BE2C (cell line): ENCODE measurements around the gene PEX10.

Experiments used
- DNase-seq: peaks from one replicate; pipeline ENCODE4 v3.0.0-alpha.2; 2020
- H3K27me3 ChIP-seq: fragments of 250-450 bp; sonication (Bioruptor Pico); 2 replicates; pipeline ENCODE4 v1.5.1; 2020; ENCODE audit warnings: mild to moderate bottlenecking
- H3K36me3 ChIP-seq: fragments of 250-450 bp; sonication (Bioruptor Pico); 2 replicates; pipeline ENCODE4 v1.5.1; 2020; ENCODE audit warnings: mild to moderate bottlenecking
- H3K4me1 ChIP-seq: fragments of 250-450 bp; sonication (Bioruptor Pico); 2 replicates; pipeline ENCODE4 v1.5.1; 2020
- H3K4me3 ChIP-seq: 2 replicates; pipeline ENCODE4 v1.5.1; 2011; ENCODE audit warnings: low read depth, low read length
- H3K9me3 ChIP-seq: fragments of 250-450 bp; sonication (Bioruptor Pico); 2 replicates; pipeline ENCODE4 v1.5.1; 2020
- CTCF ChIP-seq: IDR thresholded peaks from 2 replicates; pipeline ENCODE4 v1.5.1; 2012; ENCODE audit warnings: mild to moderate bottlenecking, low read depth, low read length

PEX10 gene

GRCh38 chr1:2368053-2368744 is 44.2 kb downstream of the PEX10 start:
- Histone ChIP-seq H3K36me3 (no peaks in the 10 kb centered on the region), H3K4me1 (no peaks in the 10 kb centered on the region), H3K9me3 (no peaks in the 10 kb centered on the region), H3K4me3 (no peak overlapping the region), H3K27me3 (no peaks in the 10 kb centered on the region)
- no peak for DNase-seq
- no peak for TF ChIP-seq CTCF

GRCh38 chr1:2363847-2364513 is 48.4 kb downstream of the PEX10 start:
- DNase-seq = no peak
- TF ChIP-seq CTCF = no peak

GRCh38 chr1:2360588-2361364 is 51.6 kb downstream of the PEX10 start:
- no peaks in the 10 kb centered on the region for H3K36me3 ChIP-seq
- no peak for TF ChIP-seq CTCF
- no peaks in the 10 kb centered on the region for H3K9me3 ChIP-seq
- DNase-seq = no peak
- no peak overlapping the region for H3K4me3 ChIP-seq
- no peaks in the 10 kb centered on the region for H3K4me1 ChIP-seq
- no peaks in the 10 kb centered on the region for H3K27me3 ChIP-seq

More at GRCh38 chr1:2363847-2364513, 48.4 kb downstream of the PEX10 start:
- no peaks in the 10 kb centered on the region for H3K27me3 ChIP-seq
- no peak overlapping the region for H3K4me3 ChIP-seq
- no peaks in the 10 kb centered on the region for H3K36me3 ChIP-seq
- no peaks in the 10 kb centered on the region for H3K9me3 ChIP-seq
- no peaks in the 10 kb centered on the region for H3K4me1 ChIP-seq

- peak; percentile 2 for DNase-seq
- no peaks in the 10 kb centered on the region for H3K4me1 ChIP-seq
- H3K36me3 ChIP-seq = no peaks in the 10 kb centered on the region
- H3K4me3 ChIP-seq = no peak overlapping the region
- no peaks in the 10 kb centered on the region for H3K9me3 ChIP-seq
- H3K27me3 ChIP-seq = no peaks in the 10 kb centered on the region
- no peak for TF ChIP-seq CTCF
Observed at GRCh38 chr1:2358651-2359640, 53.4 kb downstream of the PEX10 start.

- Histone ChIP-seq H3K4me1 (no peaks in the 10 kb centered on the region), H3K36me3 (no peaks in the 10 kb centered on the region), H3K9me3 (no peaks in the 10 kb centered on the region), H3K27me3 (no peaks in the 10 kb centered on the region), H3K4me3 (no peak overlapping the region)
- TF ChIP-seq CTCF = no peak
- DNase-seq = peak; percentile 1
Observed at GRCh38 chr1:2358072-2358471, 54.3 kb downstream of the PEX10 start.
